22Rv1 (cell line): ENCODE results near the gene DCC.

Experiments
- ZFX ChIP-seq: fragments of 450-650 bp; IDR thresholded peaks from 2 replicates; pipeline ENCODE4 v1.6.1; 2017; ENCODE audit warnings: antibody characterized with exemption, borderline replicate concordance
- TF ChIP-seq, protein P1 (sequence below): fragments of 450-650 bp; IDR thresholded peaks from 2 replicates; pipeline ENCODE4 v1.5.1; 2017; ENCODE audit warnings: mild to moderate bottlenecking

DNA sequence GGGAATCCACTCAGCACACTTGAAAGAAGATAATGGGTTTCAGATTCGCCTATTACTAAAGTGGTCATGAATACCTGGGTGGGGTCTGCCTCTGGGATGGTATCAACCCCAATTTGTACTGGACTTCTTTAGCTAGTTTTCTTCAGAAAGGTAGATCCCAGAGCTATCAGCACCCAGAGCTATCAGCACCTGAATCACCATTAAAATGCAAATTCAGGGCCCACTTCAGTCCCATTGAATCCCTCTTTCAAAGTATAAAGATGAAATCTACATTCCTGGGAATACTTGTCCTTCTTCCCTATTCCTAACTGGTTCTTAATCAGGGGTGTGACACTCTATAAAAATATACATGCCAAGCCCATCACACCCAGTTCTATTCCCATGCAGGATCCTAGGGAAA is 914.3 kb downstream of the DCC start:
- TF ChIP-seq, protein P1, sequence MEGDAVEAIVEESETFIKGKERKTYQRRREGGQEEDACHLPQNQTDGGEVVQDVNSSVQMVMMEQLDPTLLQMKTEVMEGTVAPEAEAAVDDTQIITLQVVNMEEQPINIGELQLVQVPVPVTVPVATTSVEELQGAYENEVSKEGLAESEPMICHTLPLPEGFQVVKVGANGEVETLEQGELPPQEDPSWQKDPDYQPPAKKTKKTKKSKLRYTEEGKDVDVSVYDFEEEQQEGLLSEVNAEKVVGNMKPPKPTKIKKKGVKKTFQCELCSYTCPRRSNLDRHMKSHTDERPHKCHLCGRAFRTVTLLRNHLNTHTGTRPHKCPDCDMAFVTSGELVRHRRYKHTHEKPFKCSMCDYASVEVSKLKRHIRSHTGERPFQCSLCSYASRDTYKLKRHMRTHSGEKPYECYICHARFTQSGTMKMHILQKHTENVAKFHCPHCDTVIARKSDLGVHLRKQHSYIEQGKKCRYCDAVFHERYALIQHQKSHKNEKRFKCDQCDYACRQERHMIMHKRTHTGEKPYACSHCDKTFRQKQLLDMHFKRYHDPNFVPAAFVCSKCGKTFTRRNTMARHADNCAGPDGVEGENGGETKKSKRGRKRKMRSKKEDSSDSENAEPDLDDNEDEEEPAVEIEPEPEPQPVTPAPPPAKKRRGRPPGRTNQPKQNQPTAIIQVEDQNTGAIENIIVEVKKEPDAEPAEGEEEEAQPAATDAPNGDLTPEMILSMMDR: no peak
- TF ChIP-seq ZFX: no peak
